ENCODE results near the gene IMPG1.

- TF ChIP-seq GABPA (IDR thresholded peaks at IDR 0.05; ENCODE audit: low read depth) (no peak), POLR2AphosphoS5 (IDR thresholded peaks at IDR 0.05; ENCODE audit: low read depth) (no peak)
These were observed 165.6 kb downstream of the IMPG1 start for GRCh38 chr6:75906871-75907270.

Data from HL-60 (cell line).